HG02970 (cell line): ENCODE data around the gene MED13L.

Source experiments
- ATAC-seq: cut with Tn5 transposase; IDR thresholded peaks from one replicate; pipeline ENCODE4 v1.9.1; 2021; ENCODE audit warnings: mild to moderate bottlenecking, moderate library complexity, moderate number of reproducible peaks; ENCODE audit not compliant: unreplicated experiment, low FRiP score

The MED13L gene

GRCh38 chr12:115934046-115934445 lies 343.4 kb downstream of the MED13L start:
- ATAC-seq = no peak

DNA sequence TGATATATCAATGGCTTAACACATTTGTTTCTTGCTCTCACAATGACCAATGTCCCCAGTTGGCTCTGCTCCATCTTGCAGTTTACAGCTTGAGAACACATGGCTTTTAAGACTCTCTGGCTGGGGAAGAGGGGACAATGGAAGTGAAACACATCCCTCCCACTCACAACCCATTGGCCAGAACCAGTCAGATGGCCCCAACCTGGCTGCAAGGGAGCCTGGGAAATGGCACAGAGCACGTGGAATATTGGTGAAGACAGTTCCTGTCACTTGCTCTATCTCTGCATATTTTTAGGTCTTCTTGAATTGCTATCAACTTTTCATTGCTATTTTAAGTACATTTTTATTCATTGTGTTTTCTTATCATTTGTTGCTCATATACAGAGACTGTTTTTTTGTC lies 345.4 kb downstream of the MED13L start:
- no peak for ATAC-seq

GRCh38 chr12:115930336-115930735 lies 347.2 kb downstream of the MED13L start:
- no peak for ATAC-seq

DNA sequence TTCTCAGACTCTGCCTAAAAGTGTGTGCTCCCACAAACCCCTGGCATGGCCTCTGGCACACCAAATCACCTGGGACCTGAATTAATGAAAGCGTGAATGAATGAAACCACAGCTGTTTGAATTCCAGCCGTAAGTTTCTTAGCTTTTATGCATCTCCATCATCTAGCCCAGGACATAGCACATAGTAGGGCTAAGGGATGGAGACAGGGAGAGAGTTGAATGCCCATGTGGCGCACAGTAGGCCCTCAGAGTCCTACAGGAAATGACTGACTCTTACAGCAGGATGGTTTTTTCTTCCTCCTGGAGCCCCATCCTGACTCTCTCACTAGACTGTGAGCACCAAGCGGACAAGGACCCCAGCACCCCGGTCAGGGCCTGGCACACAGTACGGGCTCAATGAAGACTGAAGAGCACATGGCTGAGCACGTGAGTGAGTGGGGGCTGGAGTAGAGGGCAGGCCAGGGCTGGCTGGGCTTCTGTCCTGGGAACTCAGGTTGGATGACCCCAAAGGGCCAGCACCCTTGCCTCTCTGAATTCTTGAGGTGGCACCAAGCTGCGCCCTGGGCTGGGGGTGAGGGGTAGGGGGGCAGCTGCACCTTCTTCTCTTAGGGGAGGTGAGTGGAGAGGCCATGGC lies 351.3 kb downstream of the MED13L start:
- no peak for ATAC-seq

- no peak for ATAC-seq
These were observed 353.6 kb downstream of the MED13L start for GRCh38 chr12:115923851-115924250.

GRCh38 chr12:115922952-115923564 lies 354.4 kb downstream of the MED13L start:
- ATAC-seq = no peak

DNA sequence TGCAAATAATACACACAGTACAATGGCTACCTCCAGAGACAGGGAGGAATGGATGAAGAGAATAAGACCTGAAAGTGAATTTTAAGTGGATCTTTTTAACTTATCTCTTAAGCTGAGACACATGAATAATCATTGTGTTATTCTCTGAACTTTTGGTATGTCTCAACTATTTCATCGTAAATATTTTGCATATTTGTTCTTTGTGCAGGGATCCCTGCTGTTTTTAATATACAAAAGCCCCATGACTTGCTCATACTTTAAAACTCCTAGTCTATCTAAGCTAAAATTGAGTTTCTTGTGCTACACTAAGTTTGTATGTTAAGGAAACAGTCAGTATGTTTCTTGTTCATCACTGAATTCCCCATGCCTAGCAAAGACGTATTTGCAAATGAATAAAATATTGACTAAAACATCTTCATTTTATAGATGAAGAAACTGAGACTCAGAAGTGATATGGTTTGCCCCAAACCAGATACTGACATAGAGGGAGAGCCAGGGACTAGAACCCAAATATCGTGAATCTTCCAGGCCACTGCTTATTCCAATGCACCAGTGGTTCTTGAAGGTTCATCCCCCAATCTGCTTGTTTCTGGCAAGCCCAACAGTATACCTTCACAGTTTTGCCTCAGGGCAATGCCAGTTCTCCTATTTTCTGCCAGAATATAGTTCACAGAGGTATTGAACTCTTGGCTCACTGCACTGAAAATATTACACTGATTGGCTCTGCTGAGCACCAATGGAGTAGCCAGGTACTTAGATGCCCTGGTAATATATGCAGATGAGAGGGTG lies 356.9 kb downstream of the MED13L start:
- no peak for ATAC-seq

DNA sequence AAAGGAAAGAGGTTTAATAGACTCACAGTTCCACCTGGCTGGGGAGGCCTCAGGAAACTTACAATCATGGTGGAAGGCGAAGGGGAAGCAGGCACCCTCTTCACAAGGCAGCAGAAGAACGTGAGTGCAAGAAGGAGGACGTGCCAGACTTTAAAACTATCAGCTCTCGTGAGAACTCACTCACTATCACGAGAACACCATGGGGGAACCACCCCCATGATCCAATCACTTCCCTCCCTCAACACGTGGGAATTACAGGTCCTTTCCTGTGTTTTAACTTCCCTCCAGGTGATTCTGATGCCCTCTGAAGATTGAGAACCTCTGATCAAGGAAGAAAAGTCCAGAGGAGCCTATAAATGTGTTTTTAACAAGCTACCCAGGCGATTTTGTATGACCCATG lies 358.7 kb downstream of the MED13L start:
- no peak for ATAC-seq

- no peak for ATAC-seq
These were observed 360.4 kb downstream of the MED13L start for GRCh38 chr12:115916910-115917668.

DNA sequence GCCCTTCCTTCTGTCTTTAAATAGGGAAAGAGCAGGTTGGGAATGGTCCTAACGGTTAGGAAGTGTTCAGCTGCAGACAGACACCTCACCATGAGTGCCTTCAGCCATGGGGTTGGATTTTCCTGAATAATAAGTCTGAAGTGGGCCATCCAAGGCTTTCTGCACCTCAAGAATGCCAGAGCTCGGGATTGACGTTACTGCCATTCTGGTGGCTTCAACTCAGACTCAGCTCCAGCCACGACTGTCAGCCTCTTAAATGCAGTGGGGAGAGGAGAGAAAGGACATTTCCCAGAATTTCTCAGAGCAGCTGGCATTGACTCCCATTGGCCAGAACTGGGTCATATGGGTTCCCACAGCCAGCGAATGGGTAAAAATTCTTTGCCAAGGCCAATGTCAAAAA lies 363.4 kb downstream of the MED13L start:
- no peak for ATAC-seq

GRCh38 chr12:115912440-115912839 lies 365.1 kb downstream of the MED13L start:
- ATAC-seq = no peak

DNA sequence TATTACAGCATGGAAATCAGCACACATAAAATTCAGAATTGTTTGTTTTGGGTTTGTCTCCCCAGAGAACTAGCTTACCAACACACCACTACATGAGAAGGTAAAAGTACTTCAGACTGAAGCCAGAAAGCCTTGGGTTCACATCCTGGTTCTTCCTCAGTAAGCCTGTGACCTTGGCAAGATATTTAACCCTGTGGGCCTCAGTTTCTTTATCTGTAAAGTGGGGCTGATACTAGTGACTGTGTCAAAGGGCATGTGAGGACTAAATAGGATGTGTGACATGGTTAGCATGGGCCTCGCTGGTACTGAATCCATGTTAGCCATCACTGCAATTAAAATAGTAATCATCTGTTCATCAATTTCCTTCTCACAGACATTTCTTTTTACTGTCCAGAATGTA lies 366.1 kb downstream of the MED13L start:
- ATAC-seq = no peak

- no peak for ATAC-seq
These were observed 367.4 kb downstream of the MED13L start for GRCh38 chr12:115910057-115910456.
